ENCODE results near the gene HSD17B1.

HSD17B1 gene

DNA sequence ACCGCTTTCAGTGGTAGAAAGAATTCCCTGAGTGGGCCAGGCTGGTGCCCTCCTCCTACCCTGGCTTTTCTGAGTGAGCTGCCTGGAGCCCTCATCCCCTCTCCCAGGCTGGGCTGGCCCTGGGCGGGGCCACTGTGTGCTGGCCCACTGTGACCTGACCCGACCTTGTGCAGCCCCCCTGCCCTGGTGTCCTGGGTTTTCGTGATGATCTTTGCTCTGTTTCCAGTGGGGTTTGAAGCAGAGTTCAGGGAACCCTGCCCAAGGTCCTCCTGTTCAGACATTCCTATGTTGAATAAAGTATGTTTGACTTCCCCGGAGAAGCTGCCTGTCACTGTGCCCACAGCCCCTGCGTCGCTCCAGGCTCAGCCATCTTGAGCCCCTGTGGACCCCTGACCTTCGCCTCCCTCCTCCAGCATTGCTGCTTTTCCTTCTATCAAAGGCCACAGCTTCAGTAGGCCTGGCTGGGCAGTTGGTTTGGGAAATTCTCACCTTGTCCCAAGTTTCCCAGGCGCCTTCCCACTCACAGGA lies 30.4 kb upstream of the HSD17B1 start:
- Histone ChIP-seq H3K36me3 (ENCODE audit: low read length) (no peaks in the 10 kb centered on the region), H3K27me3 (ENCODE audit: low read length) (no peaks in the 10 kb centered on the region), H3K9ac (ENCODE audit: low read length) (no peak overlapping the region), H3K27ac (ENCODE audit: low read depth, low read length) (no peak overlapping the region), H3K9me3 (ENCODE audit: insufficient read depth, low read length) (no peaks in the 10 kb centered on the region), H3K4me3 (ENCODE audit: insufficient read depth, low read length, poor library complexity, severe bottlenecking) (no peak overlapping the region), H2AFZ (ENCODE audit: low read depth, low read length, severe bottlenecking) (no peak overlapping the region), H3F3A (ENCODE audit: insufficient read depth) (no peaks in the 10 kb centered on the region), H3K9me2 (replicated peaks; ENCODE audit: insufficient read depth, low read length) (no peaks in the 10 kb centered on the region), H4K20me1 (ENCODE audit: low read depth, low read length) (no peaks in the 10 kb centered on the region), H3K79me2 (ENCODE audit: insufficient read depth, low read length) (no peaks in the 10 kb centered on the region), H3K4me2 (ENCODE audit: low read depth, low read length, poor library complexity, severe bottlenecking) (no peak overlapping the region)
- no peak for TF ChIP-seq EZH2phosphoT487 (conservative IDR thresholded peaks at IDR 0.05; ENCODE audit: low read length)
- TF ChIP-seq, protein P1, sequence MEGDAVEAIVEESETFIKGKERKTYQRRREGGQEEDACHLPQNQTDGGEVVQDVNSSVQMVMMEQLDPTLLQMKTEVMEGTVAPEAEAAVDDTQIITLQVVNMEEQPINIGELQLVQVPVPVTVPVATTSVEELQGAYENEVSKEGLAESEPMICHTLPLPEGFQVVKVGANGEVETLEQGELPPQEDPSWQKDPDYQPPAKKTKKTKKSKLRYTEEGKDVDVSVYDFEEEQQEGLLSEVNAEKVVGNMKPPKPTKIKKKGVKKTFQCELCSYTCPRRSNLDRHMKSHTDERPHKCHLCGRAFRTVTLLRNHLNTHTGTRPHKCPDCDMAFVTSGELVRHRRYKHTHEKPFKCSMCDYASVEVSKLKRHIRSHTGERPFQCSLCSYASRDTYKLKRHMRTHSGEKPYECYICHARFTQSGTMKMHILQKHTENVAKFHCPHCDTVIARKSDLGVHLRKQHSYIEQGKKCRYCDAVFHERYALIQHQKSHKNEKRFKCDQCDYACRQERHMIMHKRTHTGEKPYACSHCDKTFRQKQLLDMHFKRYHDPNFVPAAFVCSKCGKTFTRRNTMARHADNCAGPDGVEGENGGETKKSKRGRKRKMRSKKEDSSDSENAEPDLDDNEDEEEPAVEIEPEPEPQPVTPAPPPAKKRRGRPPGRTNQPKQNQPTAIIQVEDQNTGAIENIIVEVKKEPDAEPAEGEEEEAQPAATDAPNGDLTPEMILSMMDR (IDR thresholded peaks at IDR 0.05; ENCODE audit: insufficient read depth, low read length, poor library complexity, severe bottlenecking) = no peak

DNA sequence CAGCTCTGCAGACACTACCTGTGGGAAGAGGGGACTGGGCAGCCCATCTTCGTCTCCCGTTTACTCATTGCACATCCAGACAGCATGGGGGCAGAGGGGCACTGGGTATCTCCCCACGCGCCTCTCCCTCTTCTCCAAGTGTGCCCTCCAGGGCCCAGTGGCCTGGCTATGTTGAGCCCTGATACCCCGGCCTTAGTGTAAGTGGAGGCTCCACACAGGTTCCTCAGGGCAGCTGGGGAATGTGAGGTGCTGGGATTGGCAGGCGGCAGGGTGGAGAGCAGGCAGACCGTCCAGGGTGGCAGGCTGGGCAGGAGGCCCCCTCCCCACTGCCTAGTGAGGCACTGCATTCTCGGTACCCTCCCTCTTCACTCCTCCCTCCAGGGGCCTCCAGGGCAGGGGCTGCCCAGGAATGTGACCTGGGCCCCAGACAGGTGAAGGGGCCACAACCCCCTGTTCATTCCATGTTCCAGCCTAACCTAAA lies 29.9 kb upstream of the HSD17B1 start:
- no peak overlapping the region for H3K9ac ChIP-seq (ENCODE audit: low read length)
- H3K36me3 ChIP-seq (ENCODE audit: low read length) = no peaks in the 10 kb centered on the region
- TF ChIP-seq EZH2phosphoT487 (conservative IDR thresholded peaks at IDR 0.05; ENCODE audit: low read length) = no peak
- TF ChIP-seq, protein P1 (IDR thresholded peaks at IDR 0.05; ENCODE audit: insufficient read depth, low read length, poor library complexity, severe bottlenecking) = no peak
- H3F3A ChIP-seq (ENCODE audit: insufficient read depth) = no peaks in the 10 kb centered on the region
- no peaks in the 10 kb centered on the region for H3K9me2 ChIP-seq (replicated peaks; ENCODE audit: insufficient read depth, low read length)
- no peaks in the 10 kb centered on the region for H3K79me2 ChIP-seq (ENCODE audit: insufficient read depth, low read length)
- H4K20me1 ChIP-seq (ENCODE audit: low read depth, low read length) = no peaks in the 10 kb centered on the region
- no peaks in the 10 kb centered on the region for H3K27me3 ChIP-seq (ENCODE audit: low read length)
- no peak overlapping the region for H3K4me2 ChIP-seq (ENCODE audit: low read depth, low read length, poor library complexity, severe bottlenecking)
- H3K4me3 ChIP-seq (ENCODE audit: insufficient read depth, low read length, poor library complexity, severe bottlenecking) = no peak overlapping the region
- H3K27ac ChIP-seq (ENCODE audit: low read depth, low read length) = no peak overlapping the region
- H2AFZ ChIP-seq (ENCODE audit: low read depth, low read length, severe bottlenecking) = no peak overlapping the region
- no peaks in the 10 kb centered on the region for H3K9me3 ChIP-seq (ENCODE audit: insufficient read depth, low read length)

DNA sequence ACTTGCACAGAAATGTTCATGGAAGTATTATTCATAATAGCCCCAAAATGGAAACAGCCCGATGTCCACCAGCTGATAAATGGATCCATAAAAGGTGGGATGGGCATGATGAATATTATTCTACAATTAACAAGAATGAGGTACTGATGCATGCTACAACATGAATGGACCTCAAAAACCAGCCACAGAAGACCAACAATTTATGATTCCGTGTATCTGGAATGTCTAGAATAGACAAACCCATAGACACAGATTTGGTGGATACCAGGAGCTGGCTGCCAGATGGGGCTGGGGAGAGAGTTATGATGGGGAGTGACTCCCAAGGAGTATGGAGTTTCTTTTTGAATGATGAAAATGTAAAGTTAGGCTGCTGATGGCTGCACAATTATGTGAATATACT lies 27.5 kb upstream of the HSD17B1 start:
- Histone ChIP-seq H2AFZ (ENCODE audit: low read depth, low read length, severe bottlenecking) (no peak overlapping the region), H3F3A (ENCODE audit: insufficient read depth) (peaks cover 3% of the 10 kb centered on the region; the same call in 1 of the 2 replicates), H4K20me1 (ENCODE audit: low read depth, low read length) (no peaks in the 10 kb centered on the region), H3K9me3 (ENCODE audit: insufficient read depth, low read length) (no peaks in the 10 kb centered on the region), H3K36me3 (ENCODE audit: low read length) (no peaks in the 10 kb centered on the region), H3K4me2 (ENCODE audit: low read depth, low read length, poor library complexity, severe bottlenecking) (no peak overlapping the region), H3K27ac (ENCODE audit: low read depth, low read length) (no peak overlapping the region), H3K9me2 (replicated peaks; ENCODE audit: insufficient read depth, low read length) (no peaks in the 10 kb centered on the region), H3K9ac (ENCODE audit: low read length) (no peak overlapping the region), H3K4me3 (ENCODE audit: insufficient read depth, low read length, poor library complexity, severe bottlenecking) (no peak overlapping the region), H3K27me3 (ENCODE audit: low read length) (no peaks in the 10 kb centered on the region), H3K79me2 (ENCODE audit: insufficient read depth, low read length) (no peaks in the 10 kb centered on the region)
- TF ChIP-seq, protein P1 (IDR thresholded peaks at IDR 0.05; ENCODE audit: insufficient read depth, low read length, poor library complexity, severe bottlenecking) = no peak
- no peak for TF ChIP-seq EZH2phosphoT487 (conservative IDR thresholded peaks at IDR 0.05; ENCODE audit: low read length)
